GM18873 (cell line): ENCODE measurements around the gene RAB8B.
A peak's percentile ranks its signal among the peaks of the same experiment; 100 is the strongest.

Experiments
- ATAC-seq: cut with Tn5 transposase; IDR thresholded peaks from one replicate; pipeline ENCODE4 v1.9.1; 2021; ENCODE audit warnings: mild to moderate bottlenecking, moderate library complexity, moderate number of reproducible peaks; ENCODE audit not compliant: unreplicated experiment, low FRiP score

The RAB8B gene

GRCh38 chr15:63188926-63189871, at the start of gene RAB8B:
TSS of gene RAB8B (plus strand) at chr15:63189606. CDS start at chr15:63189625, 19 bp downstream.
- peak; percentile 53 for ATAC-seq

- no peak for ATAC-seq
Observed at GRCh38 chr15:63140936-63141335, 48.5 kb upstream of the RAB8B start.

- no peak for ATAC-seq
Observed at GRCh38 chr15:63145426-63145825, 44.0 kb upstream of the RAB8B start.

GRCh38 chr15:63146684-63147083, 42.7 kb upstream of the RAB8B start:
- no peak for ATAC-seq

- ATAC-seq, result no peak
Observed at GRCh38 chr15:63151665-63152064, 37.7 kb upstream of the RAB8B start.

- ATAC-seq, result no peak
Observed at GRCh38 chr15:63155486-63155885, 33.9 kb upstream of the RAB8B start.

- no peak for ATAC-seq
Observed at GRCh38 chr15:63156086-63156710, 33.2 kb upstream of the RAB8B start.

GRCh38 chr15:63156755-63157117, 32.7 kb upstream of the RAB8B start:
- no peak for ATAC-seq

- peak; percentile 82 for ATAC-seq
Observed at GRCh38 chr15:63157118-63157843, 32.1 kb upstream of the RAB8B start, which contains the start of gene RPS27L. TSS of gene RPS27L (minus strand) at chr15:63157477. CDS start at chr15:63157405, 72 bp downstream.

GRCh38 chr15:63157891-63158431, 31.4 kb upstream of the RAB8B start:
- ATAC-seq, result peak; percentile 14

- no peak for ATAC-seq
Observed at GRCh38 chr15:63160638-63161037, 28.8 kb upstream of the RAB8B start.

- ATAC-seq, result no peak
Observed at GRCh38 chr15:63163217-63163616, 26.2 kb upstream of the RAB8B start.

- no peak for ATAC-seq
Observed at GRCh38 chr15:63165166-63165859, 24.1 kb upstream of the RAB8B start.

- ATAC-seq, result no peak
Observed at GRCh38 chr15:63166219-63166618, 23.2 kb upstream of the RAB8B start.

GRCh38 chr15:63169788-63170187, 19.6 kb upstream of the RAB8B start:
- ATAC-seq, result no peak

- ATAC-seq, result no peak
Observed at GRCh38 chr15:63172376-63172775, 17.0 kb upstream of the RAB8B start.

GRCh38 chr15:63172851-63173451, 16.5 kb upstream of the RAB8B start:
- ATAC-seq, result no peak

GRCh38 chr15:63176302-63176701, 13.1 kb upstream of the RAB8B start:
- ATAC-seq, result no peak

GRCh38 chr15:63178034-63178433, 11.4 kb upstream of the RAB8B start:
- no peak for ATAC-seq

- no peak for ATAC-seq
Observed at GRCh38 chr15:63180746-63181145, 8.7 kb upstream of the RAB8B start.
